ENCODE results near the gene OS9.

DNA sequence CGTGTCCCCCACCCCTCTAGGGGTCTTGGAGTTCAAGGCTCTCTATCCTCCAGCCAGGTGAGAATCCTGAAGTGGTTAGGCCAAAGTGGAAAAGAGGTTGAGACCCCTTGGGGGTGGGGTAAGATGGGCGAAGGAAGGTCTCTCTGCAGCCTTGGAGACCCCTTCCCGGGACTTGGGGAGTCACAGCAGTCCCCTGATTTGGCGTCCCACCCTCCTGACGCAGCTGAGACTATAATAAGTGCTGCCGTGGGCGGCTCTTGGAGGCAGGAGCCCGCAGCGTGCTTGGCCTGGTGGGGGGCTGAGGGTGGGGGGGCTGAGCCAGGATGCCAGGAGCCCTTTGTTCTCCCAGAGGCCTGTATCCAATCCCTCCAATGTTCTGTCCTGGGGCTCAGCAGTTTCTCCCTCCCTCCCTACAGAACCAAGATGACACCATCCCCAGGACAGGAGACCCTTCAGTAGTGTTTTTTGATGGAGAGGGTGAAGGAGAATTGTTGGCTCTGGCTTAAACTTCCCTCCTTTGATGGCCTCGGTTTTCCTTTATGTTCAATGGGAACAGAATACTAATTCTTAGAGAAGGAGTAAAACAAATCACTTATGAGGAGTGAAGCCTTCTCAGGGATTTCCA lies 46.1 kb downstream of the OS9 start:
- TF ChIP-seq, protein P1, sequence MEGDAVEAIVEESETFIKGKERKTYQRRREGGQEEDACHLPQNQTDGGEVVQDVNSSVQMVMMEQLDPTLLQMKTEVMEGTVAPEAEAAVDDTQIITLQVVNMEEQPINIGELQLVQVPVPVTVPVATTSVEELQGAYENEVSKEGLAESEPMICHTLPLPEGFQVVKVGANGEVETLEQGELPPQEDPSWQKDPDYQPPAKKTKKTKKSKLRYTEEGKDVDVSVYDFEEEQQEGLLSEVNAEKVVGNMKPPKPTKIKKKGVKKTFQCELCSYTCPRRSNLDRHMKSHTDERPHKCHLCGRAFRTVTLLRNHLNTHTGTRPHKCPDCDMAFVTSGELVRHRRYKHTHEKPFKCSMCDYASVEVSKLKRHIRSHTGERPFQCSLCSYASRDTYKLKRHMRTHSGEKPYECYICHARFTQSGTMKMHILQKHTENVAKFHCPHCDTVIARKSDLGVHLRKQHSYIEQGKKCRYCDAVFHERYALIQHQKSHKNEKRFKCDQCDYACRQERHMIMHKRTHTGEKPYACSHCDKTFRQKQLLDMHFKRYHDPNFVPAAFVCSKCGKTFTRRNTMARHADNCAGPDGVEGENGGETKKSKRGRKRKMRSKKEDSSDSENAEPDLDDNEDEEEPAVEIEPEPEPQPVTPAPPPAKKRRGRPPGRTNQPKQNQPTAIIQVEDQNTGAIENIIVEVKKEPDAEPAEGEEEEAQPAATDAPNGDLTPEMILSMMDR (IDR thresholded peaks at IDR 0.05), result no peak
- TF ChIP-seq POLR2AphosphoS5 (IDR thresholded peaks at IDR 0.05; ENCODE audit: low read depth, low read length) (no peak), TCF7L2 (IDR thresholded peaks at IDR 0.05; ENCODE audit: low read depth, low read length) (no peak), SIN3A (IDR thresholded peaks at IDR 0.05; ENCODE audit: borderline replicate concordance, insufficient read depth, low read depth, low read length) (no peak)
- TF ChIP-seq, protein P2, sequence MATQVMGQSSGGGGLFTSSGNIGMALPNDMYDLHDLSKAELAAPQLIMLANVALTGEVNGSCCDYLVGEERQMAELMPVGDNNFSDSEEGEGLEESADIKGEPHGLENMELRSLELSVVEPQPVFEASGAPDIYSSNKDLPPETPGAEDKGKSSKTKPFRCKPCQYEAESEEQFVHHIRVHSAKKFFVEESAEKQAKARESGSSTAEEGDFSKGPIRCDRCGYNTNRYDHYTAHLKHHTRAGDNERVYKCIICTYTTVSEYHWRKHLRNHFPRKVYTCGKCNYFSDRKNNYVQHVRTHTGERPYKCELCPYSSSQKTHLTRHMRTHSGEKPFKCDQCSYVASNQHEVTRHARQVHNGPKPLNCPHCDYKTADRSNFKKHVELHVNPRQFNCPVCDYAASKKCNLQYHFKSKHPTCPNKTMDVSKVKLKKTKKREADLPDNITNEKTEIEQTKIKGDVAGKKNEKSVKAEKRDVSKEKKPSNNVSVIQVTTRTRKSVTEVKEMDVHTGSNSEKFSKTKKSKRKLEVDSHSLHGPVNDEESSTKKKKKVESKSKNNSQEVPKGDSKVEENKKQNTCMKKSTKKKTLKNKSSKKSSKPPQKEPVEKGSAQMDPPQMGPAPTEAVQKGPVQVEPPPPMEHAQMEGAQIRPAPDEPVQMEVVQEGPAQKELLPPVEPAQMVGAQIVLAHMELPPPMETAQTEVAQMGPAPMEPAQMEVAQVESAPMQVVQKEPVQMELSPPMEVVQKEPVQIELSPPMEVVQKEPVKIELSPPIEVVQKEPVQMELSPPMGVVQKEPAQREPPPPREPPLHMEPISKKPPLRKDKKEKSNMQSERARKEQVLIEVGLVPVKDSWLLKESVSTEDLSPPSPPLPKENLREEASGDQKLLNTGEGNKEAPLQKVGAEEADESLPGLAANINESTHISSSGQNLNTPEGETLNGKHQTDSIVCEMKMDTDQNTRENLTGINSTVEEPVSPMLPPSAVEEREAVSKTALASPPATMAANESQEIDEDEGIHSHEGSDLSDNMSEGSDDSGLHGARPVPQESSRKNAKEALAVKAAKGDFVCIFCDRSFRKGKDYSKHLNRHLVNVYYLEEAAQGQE (IDR thresholded peaks at IDR 0.05; ENCODE audit: insufficient read depth in 1 of 2, low read depth in 2 of 2, low read length in 1 of 2), result no peak
